NT2/D1 (cell line): ENCODE measurements around the gene EPB41L4B.

Experiments
- YY1 ChIP-seq: IDR thresholded peaks from 2 replicates; pipeline ENCODE4 v1.6.1; 2011; ENCODE audit not compliant: insufficient read length, insufficient read depth
- ZNF274 ChIP-seq: IDR thresholded peaks from 2 replicates; pipeline ENCODE4 v1.6.1; 2011; ENCODE audit warnings: mild to moderate bottlenecking, low read depth, low read length

GRCh38 chr9:109336409-109336808 is 15.6 kb upstream of the EPB41L4B start:
- TF ChIP-seq ZNF274: no peak
- no peak for TF ChIP-seq YY1
